HG02981 (cell line): ENCODE measurements around the gene OPTC.

Experiments used
- ATAC-seq: cut with Tn5 transposase; IDR thresholded peaks from one replicate; pipeline ENCODE4 v1.9.1; 2021; ENCODE audit warnings: mild to moderate bottlenecking, moderate library complexity; ENCODE audit not compliant: unreplicated experiment

The OPTC gene

DNA sequence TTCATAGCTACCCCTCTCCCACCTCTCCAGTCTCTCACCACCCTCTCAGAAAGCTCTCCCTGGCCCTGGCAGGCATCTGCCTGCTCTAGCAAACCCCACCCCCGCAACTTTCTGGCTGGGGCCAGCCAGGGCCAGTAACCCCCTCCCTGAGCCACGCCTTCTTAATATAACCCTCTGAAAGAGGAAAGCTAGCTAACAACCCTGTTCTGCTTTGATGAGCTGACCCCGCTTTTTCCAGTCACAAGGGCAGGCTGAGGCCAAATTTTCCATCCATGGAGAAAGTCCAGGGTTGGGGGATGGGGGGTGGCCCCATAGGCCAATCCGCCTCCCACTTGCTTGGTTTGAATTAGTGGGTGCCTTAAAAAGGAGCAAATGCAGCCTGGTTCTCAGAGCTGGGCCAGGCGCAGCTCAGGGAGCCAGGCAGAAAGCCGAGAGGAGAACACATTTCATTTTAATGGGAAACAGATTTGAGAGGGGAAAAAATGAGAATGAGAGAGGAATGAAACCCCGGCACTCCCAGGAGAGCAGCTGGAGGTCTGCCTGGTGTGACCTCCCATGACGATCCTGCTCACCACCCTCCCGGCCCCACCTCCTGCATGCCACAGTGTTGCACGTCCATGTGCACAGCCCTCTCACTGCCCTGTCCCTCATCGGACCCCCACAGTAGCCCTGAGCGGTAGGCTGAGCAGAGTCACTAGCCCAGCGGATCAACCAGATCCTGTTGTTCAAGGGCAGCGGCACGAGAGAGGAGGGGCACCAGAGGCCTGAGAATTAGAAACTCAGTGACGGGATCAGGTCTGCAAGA lies 62.3 kb downstream of the OPTC start:
- no peak for ATAC-seq

- no peak for ATAC-seq
Measured at GRCh38 chr1:203557390-203557789, 63.4 kb downstream of the OPTC start.

GRCh38 chr1:203558064-203558760 lies 64.3 kb downstream of the OPTC start:
- no peak for ATAC-seq
